ENCODE results near the gene CPEB1. TPM values are rescaled to one million over a fixed set of nuclear protein-coding genes. Genes with fewer than 3 reads are reported as not detected.

CPEB1 gene
- total and polyA plus RNA-seq, 5 donors: 1.6 to 7.8 (median 4.8) TPM

DNA sequence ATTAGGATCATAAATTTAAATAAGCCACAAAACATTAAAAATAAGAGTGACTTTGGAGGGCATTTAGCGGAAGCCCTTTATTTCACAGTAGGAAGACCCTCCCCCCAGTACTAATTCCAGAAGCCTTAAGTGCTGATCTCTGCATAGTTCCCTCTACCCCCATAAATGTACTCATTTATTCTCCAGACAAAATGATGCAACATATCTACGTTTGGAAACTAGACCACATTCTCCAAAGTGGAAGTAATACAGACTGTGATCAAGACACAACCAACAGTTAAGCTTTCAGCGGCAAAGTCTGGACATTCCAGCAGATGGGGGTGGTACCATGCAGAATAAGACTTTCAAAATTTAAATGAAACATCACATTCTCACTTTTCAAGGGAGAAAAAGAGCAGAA, 62.1 kb downstream of the CPEB1 start:
- DNase-seq (no peak), ATAC-seq (no peak)
- intact Hi-C loops (cut with DNase I): no loop called here
- WGBS: 41% methylated on average over 3 of the region's 3 CpGs
- H3K27me3 ChIP-seq (ENCODE audit: control insufficient read depth, insufficient read depth): no peaks in the 10 kb centered on the region
- H3K4me1 ChIP-seq (ENCODE audit: control insufficient read depth, insufficient read depth, low read length): no peaks in the 10 kb centered on the region
- no peak overlapping the region for H3K27ac ChIP-seq (ENCODE audit: low read length)
- H3K4me3 ChIP-seq (ENCODE audit: low read length): no peak overlapping the region
- H3K9me3 ChIP-seq (ENCODE audit: control insufficient read depth, low read length): no peaks in the 10 kb centered on the region

DNA sequence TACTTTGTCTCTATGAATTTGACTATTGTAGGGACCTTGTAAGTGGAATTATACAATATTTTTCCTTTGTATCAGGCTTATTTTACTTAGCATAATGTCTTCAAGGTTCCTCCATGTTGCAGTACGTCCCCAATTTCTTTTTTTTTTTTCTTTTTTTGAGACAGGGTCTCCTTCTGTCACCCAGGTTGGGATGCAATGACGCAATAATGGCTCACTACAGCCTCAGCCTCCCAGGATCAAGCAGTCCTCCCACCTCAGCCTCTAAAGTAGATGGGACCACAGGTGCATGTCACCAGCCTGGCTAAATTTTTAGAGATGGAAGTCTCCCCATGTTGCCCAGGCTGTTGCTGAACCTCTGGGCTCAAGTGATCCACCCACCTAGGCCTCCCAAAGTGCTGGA, 66.5 kb downstream of the CPEB1 start:
- Histone ChIP-seq H3K27me3 (ENCODE audit: control insufficient read depth, insufficient read depth) (no peaks in the 10 kb centered on the region), H3K4me1 (ENCODE audit: control insufficient read depth, insufficient read depth, low read length) (no peaks in the 10 kb centered on the region), H3K9me3 (ENCODE audit: control insufficient read depth, low read length) (no peaks in the 10 kb centered on the region), H3K27ac (ENCODE audit: low read length) (no peak overlapping the region), H3K4me3 (ENCODE audit: low read length) (no peak overlapping the region)
- DNase-seq (no peak), ATAC-seq (no peak)
- 76% methylated on average over 2 of the region's 2 CpGs for WGBS
- intact Hi-C loops (cut with DNase I): no loop called here

DNA sequence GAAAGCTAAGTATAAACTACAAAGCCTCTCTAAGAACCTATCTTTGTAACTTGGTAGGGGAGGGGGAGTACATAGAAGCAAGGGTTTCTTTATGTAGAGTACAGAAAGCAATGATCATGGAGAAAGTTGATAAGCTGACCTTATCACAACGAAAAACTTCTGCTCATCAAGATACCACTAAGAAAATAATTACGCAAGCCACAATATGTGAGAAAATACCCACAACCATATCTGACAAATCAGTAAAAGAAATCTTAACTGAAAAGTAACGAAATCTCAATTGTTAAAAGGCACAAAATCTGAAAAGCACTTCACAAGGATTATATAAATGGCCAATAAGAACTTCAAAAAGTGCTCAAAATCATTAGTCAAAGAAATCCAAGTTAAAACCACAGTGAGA, 71.8 kb downstream of the CPEB1 start:
- ATAC-seq (no peak), DNase-seq (no peak)
- Histone ChIP-seq H3K27me3 (ENCODE audit: control insufficient read depth, insufficient read depth) (no peaks in the 10 kb centered on the region), H3K4me3 (ENCODE audit: low read length) (no peak overlapping the region), H3K4me1 (ENCODE audit: control insufficient read depth, insufficient read depth, low read length) (no peaks in the 10 kb centered on the region), H3K27ac (ENCODE audit: low read length) (no peak overlapping the region), H3K9me3 (ENCODE audit: control insufficient read depth, low read length) (no peaks in the 10 kb centered on the region)
- intact Hi-C loops (cut with DNase I): no loop called here
- 66% methylated on average over 3 of the region's 3 CpGs for WGBS

GRCh38 chr15:82572986-82573385, 74.2 kb downstream of the CPEB1 start:
- intact Hi-C loops (cut with DNase I): no loop called here
- no peak overlapping the region for H3K27ac ChIP-seq (ENCODE audit: low read length)

GRCh38 chr15:82572311-82572710, 74.9 kb downstream of the CPEB1 start:
- H3K9me3 ChIP-seq (ENCODE audit: control insufficient read depth, low read length): no peaks in the 10 kb centered on the region
- H3K27ac ChIP-seq (ENCODE audit: low read length): no peak overlapping the region
- peak in 1 of 2 donors; percentile 25 for ATAC-seq
- no peak overlapping the region for H3K4me3 ChIP-seq (ENCODE audit: low read length)
- intact Hi-C loops (cut with DNase I): no loop called here
- no peak for DNase-seq
- no peaks in the 10 kb centered on the region for H3K27me3 ChIP-seq (ENCODE audit: control insufficient read depth, insufficient read depth)
- 73% methylated on average over 5 of the region's 5 CpGs for WGBS
- H3K4me1 ChIP-seq (ENCODE audit: control insufficient read depth, insufficient read depth, low read length): no peaks in the 10 kb centered on the region

More at GRCh38 chr15:82572986-82573385, 74.2 kb downstream of the CPEB1 start:
- WGBS: 57% methylated on average over 3 of the region's 3 CpGs
- no peak overlapping the region for H3K4me3 ChIP-seq (ENCODE audit: low read length)
- DNase-seq (no peak), ATAC-seq (no peak)
- no peaks in the 10 kb centered on the region for H3K9me3 ChIP-seq (ENCODE audit: control insufficient read depth, low read length)
- no peaks in the 10 kb centered on the region for H3K4me1 ChIP-seq (ENCODE audit: control insufficient read depth, insufficient read depth, low read length)
- no peaks in the 10 kb centered on the region for H3K27me3 ChIP-seq (ENCODE audit: control insufficient read depth, insufficient read depth)

DNA sequence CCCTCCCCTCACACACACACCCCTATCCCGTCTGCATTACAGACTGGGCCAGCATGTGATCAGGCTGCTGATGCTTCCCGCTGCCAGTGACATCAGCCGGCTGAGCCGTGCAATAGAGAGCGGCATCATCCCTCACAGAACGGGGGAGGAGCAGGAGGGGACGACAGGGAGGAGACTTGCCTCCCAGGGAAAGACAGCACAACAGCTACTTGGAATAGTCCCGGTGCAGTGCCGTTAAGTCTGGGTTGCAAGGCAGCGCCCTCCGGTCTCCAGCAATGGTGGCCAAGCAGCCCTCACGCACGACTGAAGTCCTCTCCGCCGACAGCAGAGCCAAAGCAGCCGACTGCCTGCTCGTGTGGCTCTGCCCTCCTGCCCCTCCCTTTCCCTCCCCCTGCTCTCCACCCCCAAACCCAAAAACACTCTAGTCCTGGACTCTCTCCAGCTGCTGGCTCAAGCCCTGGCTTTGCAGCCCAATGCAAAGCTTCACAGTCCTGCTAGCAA, 75.4 kb downstream of the CPEB1 start:
- Histone ChIP-seq H3K27me3 (ENCODE audit: control insufficient read depth, insufficient read depth) (no peaks in the 10 kb centered on the region), H3K27ac (ENCODE audit: low read length) (peak overlapping the region; percentile 4), H3K9me3 (ENCODE audit: control insufficient read depth, low read length) (no peaks in the 10 kb centered on the region), H3K4me1 (ENCODE audit: control insufficient read depth, insufficient read depth, low read length) (no peaks in the 10 kb centered on the region), H3K4me3 (ENCODE audit: low read length) (peak overlapping the region; percentile 42)
- DNase-seq: peak; percentile 71 to 87 (median 86)
- peak; percentile 92 to 93 for ATAC-seq
- under 1% methylated on average over 17 of the region's 17 CpGs for WGBS
- intact Hi-C loops (cut with DNase I): no loop called here

DNA sequence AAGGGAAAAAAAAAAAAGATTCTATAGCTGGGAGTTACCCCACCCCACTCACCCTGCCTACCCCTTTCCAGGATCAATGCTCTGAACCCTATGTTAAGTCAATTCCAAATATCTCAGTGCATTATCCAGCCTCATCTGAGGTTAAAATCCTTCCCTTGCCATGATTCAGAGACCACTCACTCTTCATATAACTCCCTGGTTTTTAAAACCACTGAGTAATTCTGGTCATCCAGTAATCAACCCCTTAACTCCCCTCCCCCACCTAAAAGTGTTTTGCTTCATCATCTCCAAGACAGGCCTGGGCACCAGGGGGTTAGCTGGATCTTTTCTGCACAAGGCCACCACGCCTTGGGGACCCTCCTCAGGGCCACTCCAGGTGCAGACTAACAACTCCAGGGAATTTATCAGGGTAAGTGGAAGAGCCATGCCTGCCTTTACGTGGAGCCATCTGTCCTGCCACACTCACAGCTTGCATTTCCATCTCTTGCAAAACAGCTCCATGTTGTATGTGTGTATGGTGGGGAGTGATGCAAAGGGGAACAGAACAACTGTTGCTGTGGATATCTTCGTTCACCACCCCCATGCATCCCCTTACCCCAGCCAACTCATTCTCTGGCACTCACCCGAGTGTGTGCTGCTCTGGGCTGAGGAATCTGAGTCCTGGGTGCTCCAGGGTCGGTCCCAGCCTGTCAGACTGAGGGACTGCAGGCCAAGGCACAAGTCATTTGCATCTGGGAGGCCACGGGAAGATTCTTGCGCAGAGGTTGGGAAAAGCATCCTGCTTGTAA, 76.2 kb downstream of the CPEB1 start:
- H3K4me3 ChIP-seq (ENCODE audit: low read length): peak overlapping the region; percentile 42
- peak in 1 of 3 donors; percentile 42 for DNase-seq
- no peak for ATAC-seq
- no peak overlapping the region for H3K27ac ChIP-seq (ENCODE audit: low read length)
- 39% methylated on average over 7 of the region's 7 CpGs for WGBS
- no peaks in the 10 kb centered on the region for H3K9me3 ChIP-seq (ENCODE audit: control insufficient read depth, low read length)
- no peaks in the 10 kb centered on the region for H3K4me1 ChIP-seq (ENCODE audit: control insufficient read depth, insufficient read depth, low read length)
- intact Hi-C loops (cut with DNase I): no loop called here
- H3K27me3 ChIP-seq (ENCODE audit: control insufficient read depth, insufficient read depth): no peaks in the 10 kb centered on the region

- Histone ChIP-seq H3K9me3 (ENCODE audit: control insufficient read depth, low read length) (no peaks in the 10 kb centered on the region), H3K4me1 (ENCODE audit: control insufficient read depth, insufficient read depth, low read length) (no peaks in the 10 kb centered on the region), H3K4me3 (ENCODE audit: low read length) (no peak overlapping the region), H3K27me3 (ENCODE audit: control insufficient read depth, insufficient read depth) (no peaks in the 10 kb centered on the region), H3K27ac (ENCODE audit: low read length) (no peak overlapping the region)
- intact Hi-C loops (cut with DNase I): no loop called here
- ATAC-seq: no peak
- DNase-seq: no peak
- 86% methylated on average over 4 of the region's 4 CpGs for WGBS
These were observed 77.3 kb downstream of the CPEB1 start for GRCh38 chr15:82569834-82570233.

- H3K4me1 ChIP-seq (ENCODE audit: control insufficient read depth, insufficient read depth, low read length): no peaks in the 10 kb centered on the region
- WGBS: 81% methylated on average over 5 of the region's 5 CpGs
These were observed 78.2 kb downstream of the CPEB1 start for GRCh38 chr15:82568986-82569385.

DNA sequence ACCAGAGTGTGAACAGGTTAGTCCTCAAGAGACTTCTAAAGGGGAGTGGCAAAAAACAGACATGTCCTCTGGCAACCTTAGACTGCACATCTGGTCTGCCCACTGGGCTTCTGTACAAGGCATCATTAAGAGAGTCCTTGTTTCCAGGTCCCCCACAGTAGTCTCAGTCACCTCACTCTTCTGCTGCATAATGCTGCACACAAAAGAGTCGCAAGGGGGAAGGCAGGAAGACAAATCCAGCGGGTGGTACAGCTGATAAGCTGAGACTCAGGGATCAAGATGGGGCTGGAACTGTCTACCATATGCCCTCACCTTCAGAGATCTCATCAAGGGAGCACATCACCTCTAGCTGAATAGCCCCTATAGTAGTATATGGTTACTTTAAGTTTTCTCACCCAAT, 79.5 kb downstream of the CPEB1 start:
- no peak for ATAC-seq
- no peak overlapping the region for H3K4me3 ChIP-seq (ENCODE audit: low read length)
- no peak for DNase-seq
- H3K27ac ChIP-seq (ENCODE audit: low read length): no peak overlapping the region
- intact Hi-C loops (cut with DNase I): no loop called here
- H3K9me3 ChIP-seq (ENCODE audit: control insufficient read depth, low read length): no peaks in the 10 kb centered on the region
- 79% methylated on average over 2 of the region's 2 CpGs for whole genome bisulfite sequencing
- no peaks in the 10 kb centered on the region for H3K27me3 ChIP-seq (ENCODE audit: control insufficient read depth, insufficient read depth)
- H3K4me1 ChIP-seq (ENCODE audit: control insufficient read depth, insufficient read depth, low read length): no peaks in the 10 kb centered on the region

More at GRCh38 chr15:82568986-82569385, 78.2 kb downstream of the CPEB1 start:
- H3K27ac ChIP-seq (ENCODE audit: low read length): no peak overlapping the region
- no peaks in the 10 kb centered on the region for H3K9me3 ChIP-seq (ENCODE audit: control insufficient read depth, low read length)
- no peaks in the 10 kb centered on the region for H3K27me3 ChIP-seq (ENCODE audit: control insufficient read depth, insufficient read depth)
- H3K4me3 ChIP-seq (ENCODE audit: low read length): no peak overlapping the region
- ATAC-seq (no peak), DNase-seq (no peak)
- intact Hi-C loops (cut with DNase I): no loop called here

GRCh38 chr15:82566690-82567089, 80.5 kb downstream of the CPEB1 start:
- no peaks in the 10 kb centered on the region for H3K27me3 ChIP-seq (ENCODE audit: control insufficient read depth, insufficient read depth)
- ATAC-seq: no peak
- H3K4me1 ChIP-seq (ENCODE audit: control insufficient read depth, insufficient read depth, low read length): no peaks in the 10 kb centered on the region
- intact Hi-C loops (cut with DNase I): no loop called here
- no peak for DNase-seq
- WGBS: 77% methylated on average over 1 of the region's 1 CpG
- no peaks in the 10 kb centered on the region for H3K9me3 ChIP-seq (ENCODE audit: control insufficient read depth, low read length)
- no peak overlapping the region for H3K27ac ChIP-seq (ENCODE audit: low read length)
- no peak overlapping the region for H3K4me3 ChIP-seq (ENCODE audit: low read length)
